Chondrocyte (in vitro differentiated cells): Measurements from ENCODE around the gene NDUFB10. TPM values are rescaled to one million over a fixed set of nuclear protein-coding genes. Genes with fewer than 3 reads are reported as not detected.

ENCODE experiments used
- DNase-seq: peaks from one replicate; pipeline ENCODE4 v3.0.0; 2021; ENCODE audit warnings: mixed read lengths, low spot score
- H3K27ac Mint-ChIP-seq: one replicate; pipeline ENCODE4 v1.8.0; 2021; ENCODE audit warnings: mild to moderate bottlenecking, moderate library complexity, mixed read lengths; ENCODE audit not compliant: unreplicated experiment
- H3K27me3 Mint-ChIP-seq: 2 replicates; pipeline ENCODE4 v1.8.0; 2021; ENCODE audit warnings: low read depth, mixed read lengths
- H3K36me3 Mint-ChIP-seq: 2 replicates; pipeline ENCODE4 v1.8.0; 2021; ENCODE audit warnings: low read depth, mixed read lengths
- H3K4me1 Mint-ChIP-seq: 2 replicates; pipeline ENCODE4 v1.8.0; 2021; ENCODE audit warnings: low read depth, mild to moderate bottlenecking, mixed read lengths
- H3K4me3 Mint-ChIP-seq: one replicate; pipeline ENCODE4 v1.8.0; 2021; ENCODE audit warnings: mild to moderate bottlenecking, moderate library complexity, mixed read lengths; ENCODE audit not compliant: unreplicated experiment
- H3K9me3 Mint-ChIP-seq: 2 replicates; pipeline ENCODE4 v1.8.0; 2021; ENCODE audit warnings: low read depth, mixed read lengths
- CTCF ChIP-seq: fragments of 200-600 bp; sonication (generic); IDR thresholded peaks from 2 replicates; pipeline ENCODE4 v1.5.0; 2021; ENCODE audit warnings: antibody characterized with exemption, mild to moderate bottlenecking, moderate library complexity
- total RNA-seq: library from RNA; stranded (reverse); gene quantifications from 3 replicates; pipeline ENCODE4 v1.2.1, GENCODE V29; 2021

Gene NDUFB10
- total RNA-seq, 1 donor from 2014 or later = 97.9 TPM

- peaks cover 10% of the 10 kb centered on the region for H3K36me3 Mint-ChIP-seq
- no peak for DNase-seq
- H3K27me3 Mint-ChIP-seq = no peaks in the 10 kb centered on the region
- TF ChIP-seq CTCF = no peak
- peaks cover 20% of the 10 kb centered on the region for H3K4me1 Mint-ChIP-seq
- peak overlapping the region; percentile 27 for H3K27ac Mint-ChIP-seq
- no peaks in the 10 kb centered on the region for H3K9me3 Mint-ChIP-seq
- H3K4me3 Mint-ChIP-seq = peak overlapping the region; percentile 85
Measured at GRCh38 chr16:1941162-1942046, 17.9 kb upstream of the NDUFB10 start.

GRCh38 chr16:1942047-1942809 lies 17.1 kb upstream of the NDUFB10 start:
- Mint-ChIP-seq H3K27me3 (no peaks in the 10 kb centered on the region), H3K9me3 (no peaks in the 10 kb centered on the region), H3K4me3 (peak overlapping the region; percentile 85), H3K36me3 (peaks cover 7% of the 10 kb centered on the region), H3K4me1 (peaks cover 20% of the 10 kb centered on the region), H3K27ac (peak overlapping the region; percentile 66)
- DNase-seq = peak; percentile 89
- TF ChIP-seq CTCF = no peak

- H3K36me3 Mint-ChIP-seq = peaks cover 5% of the 10 kb centered on the region
- H3K27me3 Mint-ChIP-seq = no peaks in the 10 kb centered on the region
- H3K9me3 Mint-ChIP-seq = no peaks in the 10 kb centered on the region
- peaks cover 20% of the 10 kb centered on the region for H3K4me1 Mint-ChIP-seq
- peak; percentile 100 for DNase-seq
- TF ChIP-seq CTCF = no peak
- H3K4me3 Mint-ChIP-seq = peak within 1 kb of the TSS; percentile 85
- peak within 1 kb of the TSS; percentile 66 for H3K27ac Mint-ChIP-seq
Measured at GRCh38 chr16:1942810-1943726, 16.3 kb upstream of the NDUFB10 start, which contains the start of gene MSRB1. Gene MSRB1, minus strand, starts transcription at chr16:1943199. Its CDS starts 43 bp downstream, at chr16:1943156.

- Mint-ChIP-seq H3K27me3 (no peaks in the 10 kb centered on the region), H3K4me3 (peak overlapping the region; percentile 31), H3K36me3 (no peaks in the 10 kb centered on the region), H3K27ac (no peak overlapping the region), H3K4me1 (peaks cover 20% of the 10 kb centered on the region), H3K9me3 (no peaks in the 10 kb centered on the region)
- DNase-seq = no peak
- TF ChIP-seq CTCF = no peak
Measured at GRCh38 chr16:1944612-1945199, 14.6 kb upstream of the NDUFB10 start.
